T-helper 22 cell (primary cell): ENCODE measurements around the gene IRF2.

Experiments
- DNase-seq: peaks from one replicate; pipeline ENCODE4 v3.0.0-alpha.2; 2020; ENCODE audit warnings: low read depth

The IRF2 gene

DNA sequence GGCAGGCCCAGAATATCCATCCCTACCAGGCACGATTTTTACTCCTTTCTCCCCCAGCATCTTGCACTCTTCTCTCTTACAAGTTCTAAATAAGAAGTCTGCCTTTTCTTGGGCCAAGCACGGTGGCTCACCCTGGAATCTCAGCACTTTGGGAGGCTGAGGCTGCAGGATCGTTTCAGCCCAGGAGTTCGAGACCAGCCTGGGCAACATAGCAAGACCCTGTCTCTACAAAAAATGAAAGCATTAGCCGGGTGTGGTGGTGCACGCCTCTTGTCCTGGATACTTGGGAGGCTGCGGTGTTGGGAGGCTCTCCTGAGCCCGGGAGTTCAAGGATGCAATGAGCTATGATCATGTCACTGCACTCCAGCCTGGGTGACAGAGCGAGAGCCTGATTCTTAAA lies 64.8 kb downstream of the IRF2 start:
- DNase-seq: no peak

DNA sequence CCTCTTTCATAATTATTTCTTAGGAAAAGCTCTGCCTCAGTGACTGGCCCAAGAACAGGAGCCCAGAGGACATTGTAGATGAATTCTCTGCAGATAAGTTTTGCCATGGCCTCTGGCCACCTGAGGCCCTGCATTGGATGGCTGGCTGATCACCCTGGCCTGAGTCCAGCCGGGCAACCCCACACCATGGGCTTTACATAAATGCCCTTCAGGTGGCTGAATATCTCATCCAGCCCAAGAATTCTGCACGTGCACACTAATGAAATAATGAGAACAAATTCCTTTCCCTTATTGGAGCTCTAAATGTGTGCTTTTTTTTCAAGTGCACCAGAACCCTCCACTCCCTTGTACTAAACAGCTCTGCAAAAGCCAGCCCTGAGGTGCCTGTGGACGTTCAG lies 65.7 kb downstream of the IRF2 start:
- DNase-seq: no peak

DNA sequence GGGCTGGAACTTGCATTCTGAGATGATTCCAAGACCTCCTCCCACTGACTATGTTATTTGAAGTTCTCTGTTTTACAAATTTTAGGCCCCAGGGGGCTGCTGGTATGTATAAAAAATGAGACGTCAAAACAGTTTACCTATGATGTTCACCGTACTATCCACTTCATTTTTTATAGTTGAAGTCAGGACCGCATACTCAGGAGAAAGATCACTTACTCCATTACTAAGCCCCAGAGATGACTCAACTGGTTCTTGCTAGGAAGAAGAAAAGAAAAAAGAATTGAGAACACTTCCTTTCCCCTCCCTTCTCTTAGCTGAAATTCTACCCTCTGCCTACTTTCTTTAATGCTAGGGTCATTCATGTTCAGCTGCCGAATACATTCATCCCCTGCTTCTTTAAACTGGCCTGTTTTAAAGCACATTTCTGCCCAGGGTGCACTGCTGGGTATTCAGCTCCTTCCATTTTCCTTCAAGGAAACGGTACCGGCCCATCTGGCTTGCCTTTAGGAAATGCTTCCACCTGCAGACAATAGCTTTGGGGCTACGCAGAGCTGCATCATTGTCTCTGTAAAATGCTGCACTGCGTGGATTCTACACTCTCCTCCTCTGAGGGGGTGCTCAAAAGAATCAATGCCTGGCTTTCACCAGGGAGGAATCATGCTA lies 66.2 kb downstream of the IRF2 start:
- DNase-seq: no peak

DNA sequence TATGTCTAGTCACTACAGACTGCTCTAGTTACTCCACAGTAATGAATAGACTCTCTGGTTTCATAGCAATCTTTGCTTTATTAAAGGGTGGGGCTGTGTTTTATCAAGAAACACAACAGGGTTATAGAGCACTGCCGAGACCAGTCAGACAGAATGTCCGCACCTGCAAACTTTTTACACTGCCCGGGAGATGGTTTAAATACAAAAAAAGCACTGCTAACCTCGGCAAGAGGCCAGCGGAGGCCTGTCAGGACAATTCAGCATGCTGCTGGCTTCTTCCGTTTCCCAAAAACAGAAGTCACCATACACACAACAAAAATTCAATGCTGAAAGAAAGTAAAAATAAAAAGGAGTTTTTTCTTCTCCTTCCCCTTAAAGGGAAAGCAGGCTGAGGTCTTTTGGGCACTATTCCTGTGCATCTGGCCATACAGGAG lies 67.4 kb downstream of the IRF2 start:
- no peak for DNase-seq

DNA sequence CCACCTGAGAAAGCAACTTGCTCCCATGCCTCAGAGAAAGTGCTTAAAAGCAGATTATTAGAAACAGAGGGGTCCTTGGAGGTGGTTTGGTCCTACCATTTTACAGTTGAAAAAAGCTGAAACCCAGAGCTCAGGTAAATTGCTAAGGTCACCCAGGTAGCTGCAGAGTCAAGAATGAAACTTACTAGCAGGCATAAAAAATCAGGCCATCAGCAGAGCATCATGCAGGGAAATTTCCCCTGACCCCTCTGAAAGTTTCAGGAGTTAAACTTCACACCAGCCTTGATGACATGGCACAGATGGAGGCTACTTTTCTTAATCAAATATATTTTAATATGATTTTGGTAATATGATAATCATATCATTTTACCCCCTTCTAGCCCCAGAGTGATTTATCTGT lies 70.3 kb downstream of the IRF2 start:
- DNase-seq: no peak

DNA sequence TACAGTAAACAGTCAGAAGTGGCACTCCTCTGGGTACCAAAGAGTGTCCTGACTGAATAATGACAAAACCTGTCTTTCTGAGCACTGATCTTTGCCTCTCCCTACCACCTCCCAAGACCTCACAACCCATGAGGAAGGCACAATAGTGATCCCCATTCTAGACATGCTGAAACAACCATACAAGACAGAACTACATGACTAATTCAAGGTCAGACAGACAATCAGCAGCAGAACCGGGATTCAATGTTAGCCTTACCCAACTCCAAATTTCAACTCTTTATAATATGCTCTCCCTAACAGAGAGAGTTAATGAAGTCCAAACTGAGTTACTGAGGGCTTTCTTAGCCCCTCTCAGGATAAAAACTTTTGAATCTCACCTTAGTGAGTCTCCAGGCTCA lies 71.0 kb downstream of the IRF2 start:
- no peak for DNase-seq

DNA sequence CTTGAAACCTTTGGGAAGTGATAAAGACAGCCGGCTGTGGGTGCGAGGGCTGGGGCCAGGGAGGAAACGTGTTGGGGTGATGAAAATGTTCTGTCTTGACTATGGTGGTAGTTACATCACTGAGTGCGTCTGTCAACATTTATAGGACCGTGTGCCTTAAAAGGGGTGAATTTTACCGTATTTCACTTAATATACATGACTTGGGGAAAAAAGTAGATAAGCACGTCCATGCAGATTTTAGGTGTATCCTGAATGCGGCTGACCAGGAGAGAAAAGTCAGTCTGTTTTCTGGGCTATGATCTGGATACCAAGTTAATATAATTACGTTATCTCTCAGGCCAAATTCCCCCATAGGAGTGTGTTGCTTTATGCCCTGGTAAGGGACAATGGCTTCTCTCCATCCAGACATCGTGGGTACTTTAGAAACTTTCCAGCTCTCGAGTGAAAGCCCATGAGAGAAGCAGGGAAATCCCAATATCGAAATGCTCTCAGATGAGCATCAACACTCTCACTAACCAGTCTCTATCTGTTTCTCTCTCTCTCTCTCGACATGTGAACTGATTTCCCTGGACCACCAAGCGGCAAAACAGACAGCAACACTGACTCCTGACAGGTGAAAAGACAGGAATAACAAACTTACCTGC lies 71.5 kb downstream of the IRF2 start:
- DNase-seq: no peak

DNA sequence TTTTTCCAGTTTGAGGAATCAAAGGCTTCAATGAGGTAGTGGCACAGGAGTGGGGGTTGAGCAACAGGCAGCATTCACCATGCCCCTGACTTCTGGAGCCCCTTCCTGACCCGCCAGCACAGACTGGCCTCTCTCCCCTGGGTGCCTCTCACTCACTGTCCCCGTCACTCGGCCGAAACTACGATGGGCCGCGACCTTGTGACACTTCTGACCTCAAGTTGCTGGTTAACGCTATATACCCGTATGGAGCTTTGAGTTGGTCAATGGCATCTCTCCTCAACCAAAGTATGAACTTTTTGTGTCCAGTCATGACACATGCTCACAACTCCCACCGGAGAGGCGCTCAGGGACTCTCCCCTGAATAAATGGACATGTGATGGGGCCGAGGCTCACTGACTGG lies 72.1 kb downstream of the IRF2 start:
- DNase-seq: no peak

DNA sequence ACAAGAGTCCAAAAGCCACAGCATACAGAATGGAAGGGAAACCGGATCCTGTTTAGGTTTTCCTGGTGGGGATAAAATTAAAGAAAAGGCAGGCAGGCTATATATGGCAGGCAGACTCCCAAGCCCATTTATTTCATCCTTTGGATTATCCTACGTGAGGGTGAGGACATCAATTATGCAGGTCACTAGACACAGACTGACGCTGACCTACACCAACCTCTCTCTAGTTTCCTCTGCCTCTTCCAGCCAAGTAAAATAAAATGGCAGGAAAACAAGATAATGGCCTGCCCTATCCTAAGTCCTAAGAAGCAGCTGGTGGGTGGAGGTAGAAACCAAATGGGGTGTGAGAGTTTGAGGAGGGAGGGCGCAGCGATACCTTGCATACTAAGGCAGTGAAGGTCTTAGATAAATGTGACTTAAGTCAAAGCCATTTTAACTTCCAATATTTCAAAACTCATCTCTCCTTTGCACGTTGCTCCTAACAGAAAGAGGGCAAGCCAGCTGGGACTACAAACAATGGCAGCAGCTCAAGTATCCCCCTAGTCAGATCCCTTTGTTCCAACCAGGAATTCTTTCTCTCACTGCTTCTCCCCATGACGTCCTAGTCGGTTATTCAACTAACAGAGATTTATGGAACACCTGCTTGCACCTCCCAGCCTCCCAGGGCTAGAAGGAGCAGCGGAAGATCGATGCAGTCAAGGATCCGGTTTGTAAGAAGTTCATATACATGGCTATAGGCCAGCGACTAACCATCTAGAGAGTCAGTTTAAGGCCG lies 72.8 kb downstream of the IRF2 start:
- no peak for DNase-seq

DNA sequence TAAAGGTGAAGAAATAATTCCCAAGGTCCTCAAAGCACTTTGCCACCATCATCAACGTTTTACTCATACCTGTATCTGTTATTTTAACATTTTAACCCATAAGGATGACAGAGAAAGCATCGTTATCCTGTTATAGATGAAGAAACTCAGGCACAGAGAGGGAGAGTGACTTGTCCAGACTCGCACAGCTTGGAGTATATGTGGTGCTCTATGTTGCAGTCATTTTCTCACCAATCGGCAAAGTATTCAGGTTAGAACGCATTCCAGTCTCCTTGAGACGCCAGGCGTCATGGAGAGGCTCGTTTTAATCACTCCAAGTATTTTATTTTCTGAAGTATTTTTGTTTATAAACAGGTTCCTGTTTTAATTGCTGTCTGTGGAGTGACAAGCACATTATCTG lies 73.5 kb downstream of the IRF2 start:
- no peak for DNase-seq

DNA sequence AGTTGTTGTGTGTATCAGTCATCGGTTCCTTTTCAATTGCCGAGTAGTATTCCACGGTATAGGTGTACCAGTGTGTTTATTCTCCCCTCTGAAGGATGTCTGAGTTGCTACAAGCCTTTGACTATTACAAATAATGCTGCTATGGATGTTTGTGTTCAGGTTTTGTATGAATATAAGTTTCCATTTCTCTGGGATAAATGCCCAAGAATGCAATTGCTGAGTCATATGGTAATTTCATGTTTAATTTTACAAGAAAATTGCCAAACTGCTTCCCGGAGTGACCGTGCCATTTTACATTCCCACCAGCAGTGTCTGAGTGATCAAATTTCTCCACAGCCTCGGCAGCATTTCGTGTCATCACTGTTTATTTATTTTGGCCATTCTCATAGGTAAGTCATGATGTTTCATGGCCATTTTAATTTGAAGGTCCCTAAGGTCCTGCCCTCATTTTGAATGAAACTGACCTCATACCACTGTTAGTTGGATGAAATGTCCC lies 73.9 kb downstream of the IRF2 start:
- no peak for DNase-seq

DNA sequence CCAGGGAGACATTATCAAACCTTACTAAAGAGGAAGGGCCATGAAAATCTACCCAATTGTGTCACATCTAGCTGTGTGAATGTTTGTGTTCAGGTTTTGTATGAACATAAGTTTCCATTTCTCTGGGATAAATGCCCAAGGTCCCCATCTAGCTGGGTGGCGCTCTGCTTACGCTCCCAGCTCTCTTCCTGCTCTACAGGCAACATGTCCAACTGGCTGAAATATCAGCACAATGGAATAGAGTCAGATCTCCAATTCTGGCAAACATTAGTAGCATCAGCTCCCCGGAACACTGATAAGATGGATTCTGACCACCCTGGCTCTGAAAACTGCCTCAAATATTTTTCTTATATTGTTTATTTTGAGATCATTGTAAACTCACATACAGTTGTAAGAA lies 74.8 kb downstream of the IRF2 start:
- DNase-seq: no peak

DNA sequence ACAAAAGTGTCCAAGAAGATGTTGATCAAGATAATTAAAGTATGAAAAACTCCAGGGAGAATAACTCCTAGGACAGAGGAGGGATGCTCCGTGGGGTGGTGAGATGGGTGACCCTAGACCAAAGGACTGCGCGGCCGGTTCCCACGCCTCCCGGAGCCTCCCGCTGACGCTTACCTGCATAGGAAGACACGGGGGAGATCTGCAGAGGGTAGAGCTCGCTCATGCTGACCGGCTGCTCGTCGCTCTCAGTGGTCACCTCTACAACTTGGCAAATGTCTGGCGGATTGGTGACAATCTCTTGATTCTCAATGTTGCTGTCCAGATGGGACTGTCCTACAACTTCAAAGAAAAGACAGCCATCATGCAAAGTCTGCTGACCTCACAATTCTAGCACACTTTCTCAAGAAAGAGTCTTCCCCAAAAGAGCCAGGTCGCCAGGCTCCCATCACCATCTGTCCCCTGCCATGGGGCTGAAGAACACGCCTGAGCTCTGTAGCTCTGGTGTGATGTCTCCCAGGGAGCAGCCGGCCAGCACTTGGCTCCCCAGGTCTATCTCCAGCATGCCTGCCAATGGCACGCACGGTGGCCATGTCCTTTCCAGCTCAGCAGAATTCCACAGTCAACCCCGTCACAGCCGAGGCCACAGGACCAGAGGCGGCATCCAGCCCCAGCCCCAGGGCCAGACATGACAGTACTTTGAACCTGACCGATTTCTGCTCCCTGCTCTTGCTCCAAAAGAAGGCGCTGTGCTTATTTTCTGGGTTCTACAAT lies 75.4 kb downstream of the IRF2 start:
- no peak for DNase-seq

DNA sequence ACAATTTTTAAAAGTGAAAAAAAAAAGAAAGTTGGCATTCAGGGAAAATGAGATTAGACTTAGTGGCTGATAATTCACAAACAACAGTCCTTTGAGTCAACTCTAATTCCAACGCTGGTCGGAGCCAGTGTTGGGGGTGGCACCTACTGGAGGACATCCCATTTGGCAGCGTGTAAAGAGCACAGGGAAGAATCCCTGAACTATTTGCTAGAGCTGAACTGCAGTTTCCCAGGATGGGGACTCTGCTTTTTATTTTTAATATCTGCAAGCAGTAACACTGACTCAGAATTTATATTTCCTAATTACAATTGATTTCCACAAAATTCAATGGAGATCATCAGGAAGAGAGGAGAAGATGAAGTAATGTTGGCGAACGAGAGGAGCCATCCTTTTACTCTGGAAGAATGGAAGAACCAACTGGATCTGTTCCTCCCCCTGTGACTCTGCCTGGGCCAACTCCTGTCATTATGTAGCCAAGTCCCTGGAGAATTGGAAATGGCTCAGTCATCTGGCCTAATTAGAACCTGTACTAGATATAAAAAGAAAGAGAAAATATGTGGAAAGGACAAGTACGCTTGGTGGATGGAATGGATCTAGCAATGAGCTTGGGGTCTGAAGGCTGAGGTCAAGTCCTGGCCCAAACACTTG lies 76.7 kb downstream of the IRF2 start:
- no peak for DNase-seq

DNA sequence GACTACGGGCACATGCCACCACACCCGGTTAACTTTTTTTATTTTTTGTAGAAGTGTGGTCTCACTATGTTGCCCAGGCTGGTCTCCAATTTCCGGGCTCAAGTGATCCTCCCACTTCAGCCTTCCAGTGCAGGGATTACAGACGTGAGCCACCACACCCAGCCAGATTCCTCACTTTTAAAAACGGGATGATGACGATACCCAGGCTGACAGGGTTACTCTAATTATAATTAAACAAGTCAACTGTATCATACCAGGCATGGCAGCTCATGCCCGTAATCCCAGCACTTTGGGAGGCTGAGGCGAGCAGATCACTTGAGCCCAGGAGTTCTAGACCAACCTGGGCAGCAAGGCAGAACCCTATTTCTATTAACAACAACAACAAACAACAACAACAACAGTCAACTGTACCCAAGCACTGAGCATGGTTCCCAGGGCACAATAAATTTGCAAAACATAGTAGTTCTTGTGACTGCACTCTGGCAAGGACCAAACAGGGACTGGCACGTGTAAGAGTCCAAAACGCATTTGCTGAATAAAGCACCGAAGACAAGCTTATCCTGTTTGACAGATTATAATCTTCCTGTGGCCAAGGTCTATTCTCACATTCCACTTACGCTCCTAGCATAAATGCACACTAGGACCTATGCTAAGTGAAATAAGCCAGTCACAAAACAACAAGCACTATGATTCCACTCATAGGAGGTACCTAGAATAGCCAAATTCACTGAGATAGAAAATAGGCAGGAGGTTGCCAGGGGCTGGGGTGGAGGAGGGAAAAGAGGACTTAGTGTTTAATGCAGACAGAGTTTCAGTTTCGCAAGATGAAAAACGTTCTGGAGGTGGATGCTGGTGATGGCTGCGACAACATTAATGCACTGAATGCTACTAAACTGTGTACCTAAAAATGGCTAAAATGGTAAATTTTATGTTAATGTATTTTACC lies 77.5 kb downstream of the IRF2 start:
- no peak for DNase-seq

DNA sequence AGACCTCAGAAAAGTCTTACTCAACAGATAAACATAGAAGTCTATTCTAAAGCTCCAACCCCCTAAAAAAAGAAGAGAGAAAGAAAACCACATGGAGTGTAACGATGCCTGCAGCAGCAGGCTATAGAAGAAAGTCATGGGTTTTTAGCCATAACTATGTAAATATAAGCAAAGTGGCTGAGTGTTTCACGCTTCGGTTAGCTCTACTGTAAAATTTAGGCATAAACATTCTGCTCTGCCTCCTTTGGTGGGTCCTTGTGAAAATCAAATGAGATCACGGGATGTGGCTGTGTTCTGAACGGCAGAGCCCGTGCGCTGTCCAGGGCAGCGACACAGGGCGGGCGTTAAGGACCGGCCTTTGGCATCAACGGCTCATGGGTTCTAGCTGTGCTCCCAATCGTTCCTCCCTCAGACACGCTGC lies 78.4 kb downstream of the IRF2 start:
- DNase-seq: no peak

DNA sequence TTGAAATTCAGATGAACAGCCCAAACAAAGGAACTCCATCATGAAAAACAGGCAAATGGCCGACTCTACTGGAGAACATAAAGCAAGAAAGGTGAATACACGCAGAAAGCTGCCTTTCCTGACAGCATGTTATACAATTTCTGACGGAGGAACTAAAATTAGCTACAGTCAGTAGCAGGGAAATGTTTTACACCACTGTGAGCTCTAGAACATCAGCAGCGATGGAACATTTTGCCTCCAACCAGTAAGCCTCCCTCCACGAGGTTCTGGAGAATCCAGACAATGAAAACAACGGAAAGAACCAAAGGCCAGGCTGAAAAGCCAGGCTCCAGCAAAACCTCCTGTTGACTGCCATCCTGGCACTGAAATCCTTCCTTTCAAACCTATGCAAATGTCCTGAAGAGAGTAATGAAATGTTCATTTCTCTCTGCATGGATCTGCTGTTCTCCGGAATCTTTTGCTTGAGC lies 78.9 kb downstream of the IRF2 start:
- no peak for DNase-seq

DNA sequence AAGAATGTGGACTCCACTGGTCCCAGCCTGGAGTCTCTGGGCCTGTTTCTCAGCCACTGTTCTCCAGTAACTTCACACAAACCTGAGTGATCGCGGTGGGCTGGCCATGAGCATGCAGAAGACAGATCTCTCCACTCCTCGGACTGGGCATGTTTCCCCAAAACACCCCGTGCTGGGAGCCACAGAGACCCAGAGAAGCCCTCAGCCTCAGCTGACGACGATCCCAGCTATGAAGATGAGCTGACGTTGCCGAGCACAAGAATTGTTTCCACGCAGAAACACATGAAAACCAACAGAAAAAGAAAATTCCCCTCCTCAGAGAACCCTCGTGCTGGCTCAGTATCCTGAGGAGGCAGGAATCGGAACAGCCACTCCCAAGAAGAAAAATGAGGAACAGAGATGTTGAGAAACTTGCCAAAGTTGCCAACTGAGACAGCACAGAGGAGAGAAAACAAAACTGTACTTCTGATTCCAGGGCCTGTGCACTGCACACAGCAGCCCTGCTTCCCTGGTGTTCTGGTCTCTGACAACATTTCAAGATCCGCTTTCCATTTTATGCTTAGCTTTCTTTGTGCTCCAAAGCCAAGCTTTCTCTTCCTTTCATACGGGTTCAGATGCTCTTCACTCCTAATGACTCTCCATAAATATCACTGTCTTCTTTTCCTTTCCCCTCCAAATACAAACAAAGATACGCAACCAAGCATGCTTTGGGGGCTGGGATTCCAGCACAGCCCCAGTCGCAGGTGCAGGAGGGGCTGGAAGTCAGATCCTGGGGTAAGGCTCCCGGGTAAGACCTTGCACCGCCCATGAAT lies 81.4 kb downstream of the IRF2 start:
- DNase-seq: no peak

DNA sequence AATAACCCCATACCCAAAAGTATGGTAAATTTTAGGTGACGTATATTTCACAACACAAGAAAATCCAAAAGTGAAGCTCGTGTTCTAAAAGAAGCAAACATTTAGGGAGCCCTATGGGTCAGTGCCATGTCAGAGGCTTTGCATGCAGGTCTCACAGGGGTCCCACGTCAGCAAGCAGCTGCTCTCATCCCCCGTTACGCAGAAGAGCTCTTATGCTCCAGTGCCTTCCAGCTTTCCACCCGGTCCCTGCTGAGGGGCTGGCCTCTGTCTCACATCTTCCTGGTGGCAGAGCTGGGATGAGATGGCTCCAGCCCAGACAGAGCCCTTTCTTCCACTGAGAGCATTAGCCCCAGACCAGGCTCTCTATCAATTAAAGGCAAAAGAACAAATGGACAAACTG lies 82.0 kb downstream of the IRF2 start:
- DNase-seq: no peak
